Erythroblast (primary cell): Measurements from ENCODE around the gene SLC7A10.
"Not testable (repeated sequence)": the region's sequence is repeated elsewhere in the genome, so short reads cannot be mapped to it uniquely, and the experiment has no call there.

Experiments used
- DNase-seq, 2 experiments: peaks; one replicate each; lab custom pipeline; 2025; lab: John Stamatoyannopoulos, UW
- GATA1 ChIP-seq: IDR thresholded peaks from 2 replicates; pipeline ENCODE4 v1.6.1; 2011; ENCODE audit warnings: low read depth, mild to moderate bottlenecking, control low read depth, low read length, moderate library complexity
- POLR2A ChIP-seq: IDR thresholded peaks from 2 replicates; pipeline ENCODE4 v1.6.1; 2011; ENCODE audit warnings: mild to moderate bottlenecking, low read length

SLC7A10 gene

DNA sequence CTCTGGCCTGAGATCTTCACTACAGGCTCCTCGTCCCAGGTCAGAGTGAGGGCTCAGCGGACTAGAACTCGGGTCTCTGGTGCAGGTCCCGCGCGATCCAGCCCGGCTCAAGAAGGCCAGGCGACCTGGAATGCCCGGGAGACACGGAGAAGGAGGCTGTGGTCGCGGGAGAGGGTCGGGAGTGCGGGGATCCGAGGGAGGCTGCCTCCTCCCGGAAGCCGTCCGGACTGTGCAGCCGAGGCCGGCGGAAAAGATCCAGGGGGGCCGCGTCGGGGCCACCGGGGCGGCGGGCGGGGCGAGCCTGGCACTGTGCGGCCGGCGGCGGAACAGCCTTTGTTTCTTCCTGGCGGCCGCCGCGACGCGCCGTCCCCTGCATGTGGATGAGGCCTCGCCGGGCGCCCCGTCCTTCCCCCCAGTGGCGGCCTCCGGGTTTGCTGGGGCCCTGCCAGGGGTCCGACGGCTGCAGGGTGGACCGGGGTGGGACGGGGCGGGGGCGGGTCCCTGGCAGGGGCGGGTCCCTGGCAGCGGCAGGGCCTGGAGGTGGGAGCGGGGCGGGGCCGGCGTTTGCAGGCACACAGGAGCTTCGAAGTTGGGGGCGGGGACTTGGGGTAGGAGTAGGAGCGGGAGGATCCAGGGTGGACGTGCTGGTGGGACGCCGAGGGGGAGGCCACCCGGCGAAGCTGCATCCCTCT, 1.0 kb upstream of the SLC7A10 start:
- DNase-seq = no peak
- TF ChIP-seq GATA1 (no peak), POLR2A (no peak)

DNA sequence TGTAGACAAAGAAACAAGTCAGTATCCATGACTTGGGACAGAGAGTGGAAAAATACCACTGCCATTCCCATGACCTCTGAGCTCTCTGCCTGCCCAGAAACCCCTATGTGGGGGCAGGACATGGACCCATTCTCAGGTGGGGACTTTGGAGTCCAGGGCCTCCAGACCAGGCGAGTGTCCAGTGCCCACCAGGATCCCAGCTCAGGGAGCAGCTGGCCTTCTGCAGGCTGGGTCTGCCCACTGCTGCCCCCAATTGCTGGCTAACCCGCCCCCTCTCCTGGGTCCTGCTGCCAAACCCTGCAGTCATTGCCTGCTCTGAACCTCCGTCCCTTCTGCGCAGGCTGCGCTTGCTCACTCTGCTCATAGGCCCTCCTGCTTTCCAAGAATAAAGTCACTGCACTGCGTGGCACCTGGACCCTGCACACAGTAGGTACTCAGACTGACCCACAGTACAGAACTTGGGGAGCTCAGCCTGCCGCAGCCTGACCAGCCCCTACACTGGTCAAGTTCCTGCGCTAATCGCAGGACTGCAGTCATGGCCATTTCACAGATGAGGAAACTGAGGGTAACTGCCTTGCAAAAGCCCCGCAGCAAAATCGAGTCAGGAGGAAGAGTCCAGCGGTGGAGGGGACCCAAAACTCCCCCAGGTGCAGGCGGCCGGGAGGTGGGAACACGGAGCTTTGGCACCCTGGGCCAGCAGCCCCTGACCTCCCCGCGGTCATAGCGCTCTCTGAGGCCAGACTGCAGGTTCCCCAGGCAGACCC, 774 bp downstream of the SLC7A10 start:
- DNase-seq = no peak
- TF ChIP-seq GATA1 (no peak), POLR2A (no peak)

DNA sequence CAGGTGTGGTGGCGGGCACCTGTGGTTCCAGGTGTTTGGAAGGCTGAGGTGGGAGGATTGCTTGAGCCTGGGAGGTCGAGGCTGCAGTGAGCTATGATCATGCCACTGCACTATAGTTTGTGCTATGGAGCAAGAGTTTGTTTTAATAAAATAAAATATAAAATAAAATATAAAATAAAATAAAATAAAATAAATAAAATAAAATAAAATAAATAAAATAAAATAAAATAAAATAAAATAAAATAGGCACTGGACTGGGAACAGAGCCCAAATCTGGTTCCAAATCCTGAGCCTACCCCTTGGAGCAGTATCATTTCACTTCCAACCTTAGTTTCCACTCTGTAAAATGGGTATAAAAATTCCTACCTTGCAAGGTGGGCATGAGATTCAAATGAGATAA, 3.4 kb downstream of the SLC7A10 start:
- DNase-seq = not testable (repeated sequence)

DNA sequence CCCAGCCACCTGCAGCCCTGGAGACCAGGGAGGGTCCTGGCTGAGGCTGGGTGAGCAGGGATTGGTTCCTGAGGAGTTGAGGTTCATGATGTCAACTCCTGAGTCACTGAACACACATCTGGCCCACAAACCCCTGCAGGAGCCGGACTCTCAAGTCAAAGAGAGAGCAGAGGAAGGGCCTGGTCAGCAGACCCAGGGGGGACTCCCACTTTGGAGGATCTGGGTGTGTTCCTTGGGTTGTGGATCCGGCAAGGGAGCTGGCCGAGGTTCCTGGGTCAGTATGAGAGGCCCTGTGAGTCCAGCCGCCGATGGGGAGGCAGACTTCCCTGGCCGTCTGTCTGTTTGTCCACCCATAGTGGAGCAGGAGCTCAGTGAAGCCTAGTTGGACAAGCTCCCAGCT, 4.0 kb downstream of the SLC7A10 start:
- TF ChIP-seq POLR2A (no peak), GATA1 (no peak)
- no peak for DNase-seq

DNA sequence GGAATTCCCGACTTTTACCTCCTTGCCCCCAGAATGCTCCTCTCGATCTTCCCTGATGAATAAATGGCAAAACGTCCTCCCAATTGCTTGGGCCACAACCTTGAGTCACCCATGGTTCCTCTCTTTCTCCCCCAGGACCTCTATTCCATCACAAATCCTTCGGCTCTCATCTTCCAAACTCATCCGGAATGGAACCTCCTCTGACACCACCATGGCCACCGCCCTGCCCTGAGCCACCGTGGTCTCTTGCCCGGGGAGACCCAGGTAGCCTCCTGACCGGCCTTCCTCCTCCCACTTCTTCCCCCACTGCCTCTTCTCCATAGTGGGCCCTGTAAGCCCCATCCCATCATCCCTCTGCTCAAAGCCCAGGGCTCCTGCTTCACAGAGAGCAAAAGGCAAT, 4.9 kb downstream of the SLC7A10 start:
- DNase-seq = no peak
- TF ChIP-seq POLR2A = no peak
- TF ChIP-seq GATA1 = no peak

DNA sequence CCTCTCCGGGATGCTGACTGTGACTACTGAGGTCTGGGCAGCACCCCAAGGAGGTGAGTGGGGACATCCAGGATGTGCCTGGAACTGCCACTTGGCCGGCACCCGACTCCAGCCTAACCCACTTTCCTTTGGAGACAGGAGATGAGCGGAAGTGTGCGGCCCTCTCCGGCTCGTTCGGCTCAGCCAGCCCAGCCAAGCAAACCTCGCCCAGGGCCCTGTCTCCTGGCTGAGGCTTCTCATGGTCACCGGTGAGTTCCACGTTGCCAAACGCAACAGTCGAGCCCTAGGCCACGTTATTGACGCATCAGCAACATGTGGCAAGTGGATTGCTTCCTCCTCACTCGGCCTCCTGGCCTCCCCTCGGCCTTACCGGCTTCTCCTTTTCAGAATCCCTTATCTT, 5.5 kb downstream of the SLC7A10 start:
- DNase-seq = no peak
- no peak for TF ChIP-seq GATA1
- no peak for TF ChIP-seq POLR2A

DNA sequence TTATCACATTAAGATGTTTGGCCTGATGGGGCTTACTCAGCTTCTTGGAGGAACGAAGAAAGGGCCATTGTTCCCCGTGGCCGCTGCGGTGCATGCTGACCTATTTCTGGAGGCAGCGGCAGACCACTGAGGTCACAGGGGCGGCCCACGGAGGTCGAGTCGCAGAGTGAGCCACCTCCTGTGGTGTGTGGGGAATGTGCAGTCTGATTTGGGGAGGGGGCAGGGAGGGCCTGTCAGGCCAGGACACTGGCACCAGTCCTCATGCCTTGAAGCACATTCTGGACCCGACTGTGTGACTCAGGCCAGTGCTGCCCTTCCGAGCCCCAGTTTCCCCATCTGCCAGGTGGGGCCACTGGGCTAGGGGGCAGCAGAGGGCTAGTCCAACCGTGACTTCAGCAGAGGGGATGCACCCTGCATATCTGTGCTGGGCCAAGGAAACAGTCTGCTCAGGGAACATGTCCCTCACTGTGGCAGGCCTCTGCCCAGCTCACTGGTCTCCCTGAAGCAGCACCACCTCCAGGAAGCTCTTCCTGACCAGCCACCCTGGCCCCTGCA, 6.3 kb downstream of the SLC7A10 start:
- no peak for DNase-seq
- TF ChIP-seq GATA1 (no peak), POLR2A (no peak)

DNA sequence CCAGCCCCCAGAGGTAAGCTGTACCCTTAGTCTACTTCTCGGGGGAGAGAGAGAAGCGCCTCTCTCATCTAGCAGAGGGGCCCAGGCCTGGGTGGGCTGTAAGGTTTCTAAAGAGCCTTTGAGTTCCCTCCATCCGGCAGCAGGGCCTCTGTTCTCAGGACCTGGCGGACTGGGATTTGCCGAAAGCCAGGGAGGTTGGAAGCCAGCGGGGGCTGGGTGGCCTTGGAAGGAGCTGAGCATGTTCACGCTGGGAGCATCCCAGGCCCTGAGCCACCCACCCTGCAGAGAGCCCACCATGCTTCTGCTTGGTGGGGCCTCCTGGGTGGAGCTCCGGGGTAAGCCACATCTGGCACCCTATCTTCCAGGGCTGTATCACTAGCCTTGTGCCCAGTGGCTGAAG, 7.8 kb downstream of the SLC7A10 start:
- no peak for DNase-seq
- TF ChIP-seq POLR2A = no peak
- TF ChIP-seq GATA1 = no peak

DNA sequence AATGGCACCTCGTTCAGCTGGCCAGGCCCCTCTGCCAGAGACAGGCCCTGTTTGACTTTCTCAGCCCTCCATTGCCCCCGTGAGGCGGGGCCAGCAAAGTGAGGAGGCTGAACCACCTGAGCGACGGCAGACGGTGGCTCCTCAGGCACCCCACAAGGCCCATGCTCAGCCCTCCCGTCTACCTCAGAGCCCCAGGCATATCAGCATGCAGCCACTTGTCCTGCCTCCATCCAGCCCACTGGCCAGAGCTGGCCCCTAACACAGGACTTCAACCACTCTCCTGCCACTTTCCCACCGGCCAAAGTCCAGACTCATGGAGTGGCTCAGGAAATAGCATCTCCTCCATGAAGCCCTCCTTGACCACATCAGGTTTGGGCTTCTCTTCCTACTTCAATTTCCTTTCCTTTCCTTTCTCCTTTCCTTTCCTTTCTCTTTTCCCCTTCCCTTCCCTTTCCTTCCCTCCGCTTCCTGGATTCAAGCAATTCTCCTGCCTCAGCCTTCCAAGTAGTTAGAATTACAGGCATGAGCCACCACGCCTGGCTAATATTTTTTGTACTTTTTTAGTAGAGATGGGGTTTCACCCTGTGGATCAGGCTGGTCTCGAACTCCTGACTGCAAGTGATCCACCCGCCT, 9.3 kb downstream of the SLC7A10 start:
- no peak for DNase-seq
- no peak for TF ChIP-seq GATA1
- no peak for TF ChIP-seq POLR2A

DNA sequence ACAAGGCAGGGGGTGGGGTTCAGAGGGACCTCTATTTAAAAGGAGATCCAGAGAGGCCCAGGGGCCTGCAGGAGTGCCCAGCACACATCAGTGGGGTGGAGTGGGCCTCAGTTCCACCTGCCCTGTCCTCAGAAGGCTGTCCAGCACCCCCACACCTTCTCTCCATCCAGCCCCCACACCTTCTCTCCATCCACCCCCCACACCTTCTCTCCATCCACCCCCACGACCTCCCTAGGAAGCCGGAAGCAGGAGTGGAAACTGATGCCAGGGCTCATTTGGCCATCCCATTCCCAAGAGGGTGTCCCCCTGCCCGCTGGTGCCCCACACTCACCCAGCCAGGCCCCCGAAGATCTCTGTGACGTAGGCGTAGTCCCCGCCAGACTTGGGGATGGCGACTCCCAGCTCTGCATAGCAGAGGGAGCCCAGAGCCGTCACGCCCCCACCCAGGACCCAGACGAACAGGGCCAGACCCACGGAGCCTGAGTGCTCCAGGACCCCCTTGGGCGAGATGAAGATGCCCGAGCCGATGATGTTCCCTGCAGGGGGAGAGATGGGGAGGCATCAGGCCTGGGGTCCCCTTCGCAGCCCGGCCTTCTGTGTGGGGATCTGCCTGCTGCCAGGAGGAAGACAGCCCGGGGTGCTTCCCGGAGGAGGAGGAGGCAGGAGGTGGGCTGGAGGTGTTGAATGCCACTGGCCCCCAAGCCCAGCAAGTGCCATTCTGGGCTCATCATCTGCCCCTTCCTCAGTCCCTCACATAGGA, 10.0 kb downstream of the SLC7A10 start:
- TF ChIP-seq POLR2A (no peak), GATA1 (no peak)
- DNase-seq = no peak

DNA sequence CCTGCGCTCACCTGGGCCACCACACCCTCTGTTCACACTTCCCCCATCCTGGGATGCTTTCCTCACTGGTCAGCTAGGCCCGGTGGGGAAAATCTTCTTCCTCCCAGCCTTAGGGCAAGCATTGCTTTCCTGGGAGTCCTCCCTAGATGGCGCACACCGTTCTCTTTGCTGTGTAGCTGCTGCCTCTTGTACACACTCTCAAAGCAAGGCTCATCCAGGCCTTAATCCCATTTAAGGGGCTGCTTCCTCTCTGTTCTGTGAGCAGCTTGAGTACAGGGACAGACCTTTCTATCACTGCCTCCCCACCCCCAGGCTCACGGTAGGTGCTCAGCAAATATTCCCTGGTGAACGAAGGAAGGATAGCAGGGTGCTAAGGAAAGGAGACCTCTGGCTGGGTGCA, 11.1 kb downstream of the SLC7A10 start:
- no peak for TF ChIP-seq GATA1
- no peak for TF ChIP-seq POLR2A
- no peak for DNase-seq

DNA sequence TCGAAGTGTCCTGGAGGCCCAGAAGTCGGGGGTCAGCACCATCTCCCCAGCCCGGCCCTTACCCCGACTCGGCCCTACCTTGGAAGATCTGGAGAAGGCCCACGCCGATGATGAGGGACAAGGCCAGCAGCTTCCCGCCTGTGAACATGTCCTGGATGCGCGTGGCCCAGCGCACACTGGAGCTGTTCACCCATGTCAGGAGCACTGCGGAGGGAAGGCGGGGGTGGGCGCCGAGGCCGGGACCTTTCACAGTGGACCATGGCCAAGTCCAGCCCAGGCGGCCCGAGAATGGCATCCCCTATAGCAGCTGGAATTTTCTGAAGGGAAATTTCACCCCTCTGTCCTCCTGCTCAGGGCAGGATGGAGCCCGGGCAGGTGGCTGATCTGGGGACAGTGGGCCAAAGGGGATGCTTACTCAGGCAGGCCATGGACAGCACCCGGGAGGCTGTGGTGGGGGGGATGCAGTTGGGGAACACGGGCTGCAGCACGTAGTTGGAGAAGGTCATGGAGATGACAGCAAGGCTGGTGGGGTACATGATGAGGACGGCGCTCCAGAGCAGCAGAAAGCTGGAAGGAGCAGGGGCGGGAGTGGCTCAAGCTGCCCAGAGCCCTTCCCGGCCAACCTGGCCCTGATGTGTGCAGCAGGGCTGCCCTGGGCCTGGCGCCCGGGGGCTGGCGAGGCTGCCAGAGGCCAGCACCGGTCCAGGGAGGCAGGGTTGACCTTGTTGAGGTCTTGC, 13.0 kb downstream of the SLC7A10 start:
- TF ChIP-seq GATA1 (no peak), POLR2A (no peak)
- no peak for DNase-seq

DNA sequence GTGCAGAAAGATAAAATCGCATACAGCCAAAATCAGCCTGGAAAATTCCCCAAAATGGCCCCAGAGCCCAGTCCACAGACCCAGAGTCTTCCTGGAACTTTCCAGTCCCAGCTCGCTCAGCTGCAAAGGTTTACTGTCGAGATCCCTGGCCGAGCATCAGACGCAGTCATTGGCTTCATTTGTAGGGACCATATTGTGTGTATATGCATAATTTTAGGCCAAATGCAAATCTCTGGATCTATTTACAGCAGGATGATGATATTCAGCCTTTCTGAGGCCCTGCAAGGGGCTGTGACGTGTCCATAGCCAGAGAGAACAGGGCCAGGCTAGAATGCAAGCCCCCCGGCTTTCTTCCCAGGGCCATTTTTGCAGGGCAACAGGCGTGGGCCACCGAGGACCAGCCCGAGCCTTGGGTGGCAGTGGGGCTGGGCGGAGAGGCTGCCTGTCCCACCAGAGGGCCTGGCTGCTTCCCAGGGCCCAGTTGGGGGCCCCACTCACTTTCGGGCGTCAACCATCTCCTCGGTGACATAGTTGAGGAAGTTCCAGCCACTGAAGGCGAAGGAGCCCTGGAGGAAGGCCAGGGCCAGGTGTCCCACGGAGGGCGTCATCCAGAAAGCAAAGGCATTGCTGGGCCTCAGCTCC, 13.7 kb downstream of the SLC7A10 start:
- DNase-seq = no peak
- TF ChIP-seq GATA1 (no peak), POLR2A (no peak)
